Panc1 (cell line): ENCODE measurements around the gene STAU1. TPM values are rescaled to one million over a fixed set of nuclear protein-coding genes. Genes with fewer than 3 reads are reported as not detected.

Experiments
- ATAC-seq: fragments of 200-7000 bp; cut with Tn5 transposase; 2 replicates; pipeline ENCODE4 v1.9.1; 2020; ENCODE audit warnings: mild to moderate bottlenecking, moderate library complexity
- BruUV-seq: library from RNA; stranded (reverse); fragments of 400-500 nt; replicated peaks from 2 replicates; lab custom pipeline; 2021; lab: Mats Ljungman, UMichigan
- CTCF ChIA-PET: fragments of 300-600 bp; sonication (Branson Sonifier 250); formaldehyde crosslinking; loops from one replicate; lab custom pipeline; 2022; ENCODE audit warnings: antibody characterized with exemption; lab: Charles Lee
- POLR2A ChIA-PET: fragments of 300-600 bp; sonication (Branson Sonifier 250); formaldehyde crosslinking; loops from one replicate; lab custom pipeline; 2022; ENCODE audit warnings: antibody characterized with exemption; lab: Charles Lee
- DNase-seq: peaks from one replicate; pipeline ENCODE4 v3.0.0-alpha.2; 2010; ENCODE audit warnings: low read depth, low spot score
- H3K27ac ChIP-seq: 2 replicates; pipeline ENCODE4 v1.5.1; 2011; ENCODE audit warnings: mild to moderate bottlenecking, low read length, inconsistent platforms
- H3K27me3 ChIP-seq: fragments of 200-500 bp; sonication (Bioruptor generic); 2 replicates; pipeline ENCODE4 v1.6.0; 2014; ENCODE audit warnings: low read length, inconsistent platforms; ENCODE audit not compliant: control insufficient read depth, insufficient read depth
- H3K36me3 ChIP-seq: fragments of 200-500 bp; sonication (Bioruptor generic); 2 replicates; pipeline ENCODE4 v1.5.1; 2014; ENCODE audit warnings: inconsistent platforms, mild to moderate bottlenecking, low read length, moderate library complexity; ENCODE audit not compliant: control insufficient read depth, insufficient read depth
- H3K4me1 ChIP-seq: 2 replicates; pipeline ENCODE4 v1.5.1; 2011; ENCODE audit warnings: inconsistent platforms, mild to moderate bottlenecking, low read length, moderate library complexity; ENCODE audit not compliant: control insufficient read depth, insufficient read depth
- H3K4me3 ChIP-seq, 2 experiments: 2 replicates each; pipeline ENCODE4 v1.5.1; 2011 to 2012; ENCODE audit warnings: low read depth in 2 of 2, low read length in 2 of 2, mild to moderate bottlenecking in 2 of 2, inconsistent platforms in 1 of 2, moderate library complexity in 1 of 2
- H3K9me3 ChIP-seq: fragments of 200-500 bp; sonication (Bioruptor generic); 2 replicates; pipeline ENCODE4 v1.5.1; 2014; ENCODE audit warnings: low read depth, mild to moderate bottlenecking, inconsistent platforms, low read length, moderate library complexity; ENCODE audit not compliant: control insufficient read depth, insufficient read depth
- CTCF ChIP-seq: fragments of 450-650 bp; IDR thresholded peaks from 2 replicates; pipeline ENCODE4 v1.5.1; 2017; ENCODE audit warnings: mild to moderate bottlenecking
- POLR2AphosphoS5 ChIP-seq: IDR thresholded peaks from 2 replicates; pipeline ENCODE4 v1.6.1; 2012; ENCODE audit warnings: mild to moderate bottlenecking, low read depth, low read length, moderate library complexity
- SIN3A ChIP-seq: IDR thresholded peaks from 2 replicates; pipeline ENCODE4 v1.6.1; 2012; ENCODE audit warnings: low read depth, mild to moderate bottlenecking, low read length, moderate library complexity, borderline replicate concordance; ENCODE audit not compliant: insufficient read depth
- TCF7L2 ChIP-seq: IDR thresholded peaks from 2 replicates; pipeline ENCODE4 v1.6.1; 2011; ENCODE audit warnings: mild to moderate bottlenecking, low read depth, low read length, inconsistent platforms
- in situ Hi-C: cut with HindIII; loops from 2 replicates; pipeline ENCODE4 v1.10.0; 2016; ENCODE audit warnings: low sequenced_read_pairs, low pct_unique_long_range_greater_than_20kb
- intact Hi-C: fragments of 100-400 bp; cut with micrococcal nuclease; formaldehyde crosslinking; loops from one replicate; pipeline ENCODE4 v1.10.0; 2022; ENCODE audit not compliant: unreplicated experiment
- total RNA-seq: library from RNA; stranded (reverse); gene quantifications from one replicate; pipeline ENCODE4 v1.2.1, GENCODE V29; 2021; ENCODE audit not compliant: unreplicated experiment
- TF ChIP-seq, protein P1 (sequence below), 2 experiments: IDR thresholded peaks; 2 replicates each; pipeline ENCODE4 v1.6.1; 2011 to 2012; ENCODE audit warnings: low read depth in 2 of 2, control low read depth in 1 of 2, low read length in 1 of 2, mild to moderate bottlenecking in 1 of 2, moderate library complexity in 1 of 2; ENCODE audit not compliant: insufficient read depth in 1 of 2

STAU1 gene
- total RNA-seq, 1 experiment from 2014 or later, result 103 TPM

DNA sequence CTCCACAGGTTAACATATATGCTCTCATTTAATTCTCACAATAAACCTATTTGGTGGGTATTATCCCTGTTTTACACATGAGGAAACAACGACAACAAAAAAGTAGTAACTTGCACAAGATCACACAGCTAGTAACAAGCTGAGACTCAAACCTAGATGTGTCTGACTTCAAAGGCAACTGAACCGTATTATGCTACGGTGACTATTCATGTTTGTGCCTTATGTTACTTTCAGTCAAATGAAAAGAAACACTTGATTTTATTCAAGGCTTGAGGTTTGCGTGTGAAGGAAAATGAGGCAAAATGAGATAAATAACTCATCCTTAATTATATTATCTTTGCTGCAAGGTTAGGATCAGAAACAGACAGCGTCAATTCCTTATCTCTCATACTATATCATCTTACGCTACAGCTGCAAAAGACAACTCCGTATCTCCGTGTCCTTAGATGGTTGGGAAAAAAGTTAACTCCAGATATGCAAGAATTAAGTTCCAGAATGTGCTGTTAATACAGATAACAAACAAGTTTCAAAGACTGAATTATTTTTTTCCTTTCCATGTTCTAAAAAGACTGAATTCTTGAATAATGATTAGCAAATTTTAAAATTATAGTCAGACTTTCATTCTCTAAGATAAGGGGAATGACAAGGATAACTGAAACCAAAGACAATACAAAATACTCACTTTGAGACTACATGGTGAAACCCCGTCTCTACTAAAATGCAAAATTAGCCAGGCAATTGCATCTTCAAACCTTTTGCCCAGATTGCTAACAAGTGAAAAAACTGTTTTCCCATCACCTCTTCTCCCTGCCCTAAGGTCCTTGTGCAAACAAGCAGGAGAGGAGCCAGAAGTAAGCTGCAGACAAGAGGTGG, 27.8 kb downstream of the STAU1 start:
- intact Hi-C loops (no loop called here), in situ Hi-C loops (no loop called here)
- BruUV-seq, result TSS peak; percentile 62
- POLR2A ChIA-PET, result interaction anchor here (0.6 kb wide), 1 partner anchor 36 kb away, joined by 9 read pairs; no protein-coding TSS in a partner anchor
- Histone ChIP-seq H3K4me3 (no peak overlapping the region), H3K27me3 (no peaks in the 10 kb centered on the region), H3K36me3 (0 out of 2 replicates have a peak, but pooled peaks cover 3% of the 10 kb centered on the region), H3K9me3 (no peaks in the 10 kb centered on the region), H3K4me1 (no peaks in the 10 kb centered on the region), H3K27ac (no peak overlapping the region)
- TF ChIP-seq SIN3A (no peak), TCF7L2 (no peak), POLR2AphosphoS5 (no peak), CTCF (no peak)
- TF ChIP-seq, protein P1, sequence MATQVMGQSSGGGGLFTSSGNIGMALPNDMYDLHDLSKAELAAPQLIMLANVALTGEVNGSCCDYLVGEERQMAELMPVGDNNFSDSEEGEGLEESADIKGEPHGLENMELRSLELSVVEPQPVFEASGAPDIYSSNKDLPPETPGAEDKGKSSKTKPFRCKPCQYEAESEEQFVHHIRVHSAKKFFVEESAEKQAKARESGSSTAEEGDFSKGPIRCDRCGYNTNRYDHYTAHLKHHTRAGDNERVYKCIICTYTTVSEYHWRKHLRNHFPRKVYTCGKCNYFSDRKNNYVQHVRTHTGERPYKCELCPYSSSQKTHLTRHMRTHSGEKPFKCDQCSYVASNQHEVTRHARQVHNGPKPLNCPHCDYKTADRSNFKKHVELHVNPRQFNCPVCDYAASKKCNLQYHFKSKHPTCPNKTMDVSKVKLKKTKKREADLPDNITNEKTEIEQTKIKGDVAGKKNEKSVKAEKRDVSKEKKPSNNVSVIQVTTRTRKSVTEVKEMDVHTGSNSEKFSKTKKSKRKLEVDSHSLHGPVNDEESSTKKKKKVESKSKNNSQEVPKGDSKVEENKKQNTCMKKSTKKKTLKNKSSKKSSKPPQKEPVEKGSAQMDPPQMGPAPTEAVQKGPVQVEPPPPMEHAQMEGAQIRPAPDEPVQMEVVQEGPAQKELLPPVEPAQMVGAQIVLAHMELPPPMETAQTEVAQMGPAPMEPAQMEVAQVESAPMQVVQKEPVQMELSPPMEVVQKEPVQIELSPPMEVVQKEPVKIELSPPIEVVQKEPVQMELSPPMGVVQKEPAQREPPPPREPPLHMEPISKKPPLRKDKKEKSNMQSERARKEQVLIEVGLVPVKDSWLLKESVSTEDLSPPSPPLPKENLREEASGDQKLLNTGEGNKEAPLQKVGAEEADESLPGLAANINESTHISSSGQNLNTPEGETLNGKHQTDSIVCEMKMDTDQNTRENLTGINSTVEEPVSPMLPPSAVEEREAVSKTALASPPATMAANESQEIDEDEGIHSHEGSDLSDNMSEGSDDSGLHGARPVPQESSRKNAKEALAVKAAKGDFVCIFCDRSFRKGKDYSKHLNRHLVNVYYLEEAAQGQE (IDR thresholded peaks at IDR 0.05; ENCODE audit: insufficient read depth in 1 of 2, low read depth in 2 of 2, low read length in 1 of 2), result no peak
- ATAC-seq (no peak), DNase-seq (no peak)
- CTCF ChIA-PET, result no interaction called here

GRCh38 chr20:49157146-49157545, 31.0 kb downstream of the STAU1 start:
- Histone ChIP-seq H3K36me3 (no peaks in the 10 kb centered on the region), H3K4me3 (no peak overlapping the region), H3K9me3 (no peaks in the 10 kb centered on the region), H3K27me3 (no peaks in the 10 kb centered on the region), H3K4me1 (no peaks in the 10 kb centered on the region), H3K27ac (no peak overlapping the region)
- CTCF ChIA-PET, result no interaction called here
- DNase-seq (no peak), ATAC-seq (no peak)
- TF ChIP-seq CTCF, result no peak
- TF ChIP-seq TCF7L2, result no peak
- TF ChIP-seq POLR2AphosphoS5, result no peak
- TF ChIP-seq SIN3A, result no peak
- TF ChIP-seq, protein P1 (IDR thresholded peaks at IDR 0.05; ENCODE audit: insufficient read depth in 1 of 2, low read depth in 2 of 2, low read length in 1 of 2), result no peak
- BruUV-seq, result no TSS peak
- POLR2A ChIA-PET, result no interaction called here
- intact Hi-C loops (no loop called here), in situ Hi-C loops (no loop called here)
